Activated CD8-positive, alpha-beta T cell treated with anti-CD3 and anti-CD28 coated beads for 36 hours (primary cell): Measurements from ENCODE around the gene RAD51B. TPM values are rescaled to one million over a fixed set of nuclear protein-coding genes. Genes with fewer than 3 reads are reported as not detected.

Source experiments
- ATAC-seq: fragments of 200-7000 bp; cut with Tn5 transposase; one replicate; pipeline ENCODE4 v1.10.0; 2021; ENCODE audit warnings: mild to moderate bottlenecking, moderate library complexity
- CTCF ChIA-PET: fragments of 350-600 bp; sonication (Branson Sonifier 250); formaldehyde crosslinking; loops from one replicate; lab custom pipeline; 2021; ENCODE audit warnings: antibody characterized with exemption; lab: Charles Lee
- POLR2A ChIA-PET: fragments of 350-600 bp; sonication (Branson Sonifier 250); formaldehyde crosslinking; loops from one replicate; lab custom pipeline; 2021; ENCODE audit warnings: antibody characterized with exemption; lab: Charles Lee
- DNase-seq: peaks from one replicate; pipeline ENCODE4 v3.0.0-alpha.2; 2020
- H3K27ac Mint-ChIP-seq: one replicate; pipeline ENCODE4 v1.8.0; 2021; ENCODE audit warnings: mild to moderate bottlenecking, mixed read lengths
- H3K27me3 Mint-ChIP-seq: one replicate; pipeline ENCODE4 v1.8.0; 2021; ENCODE audit warnings: mixed read lengths
- H3K36me3 Mint-ChIP-seq: one replicate; pipeline ENCODE4 v1.8.0; 2021; ENCODE audit warnings: low read depth, mixed read lengths
- H3K4me1 Mint-ChIP-seq: one replicate; pipeline ENCODE4 v1.8.0; 2021; ENCODE audit warnings: low read depth, mixed read lengths
- H3K4me3 Mint-ChIP-seq: one replicate; pipeline ENCODE4 v1.8.0; 2021; ENCODE audit warnings: mild to moderate bottlenecking, moderate library complexity, mixed read lengths
- H3K9me3 Mint-ChIP-seq: one replicate; pipeline ENCODE4 v1.8.0; 2021; ENCODE audit warnings: mixed read lengths
- intact Hi-C: fragments of 100-400 bp; cut with micrococcal nuclease; formaldehyde crosslinking; loops from one replicate; pipeline ENCODE4 v1.10.0; 2022
- total RNA-seq, 2 experiments: library from RNA; stranded (reverse); gene quantifications; one replicate each; pipeline ENCODE4 v1.2.3, GENCODE V29; 2021
- TF ChIP-seq, protein P1 (sequence below): fragments of 200-600 bp; IDR thresholded peaks from one replicate; pipeline ENCODE4 v1.8.0; 2022; ENCODE audit warnings: antibody characterized with exemption, mild to moderate bottlenecking

Gene RAD51B
- total RNA-seq, 2 experiments from 2014 or later, result 38.2 to 40.6 TPM

DNA sequence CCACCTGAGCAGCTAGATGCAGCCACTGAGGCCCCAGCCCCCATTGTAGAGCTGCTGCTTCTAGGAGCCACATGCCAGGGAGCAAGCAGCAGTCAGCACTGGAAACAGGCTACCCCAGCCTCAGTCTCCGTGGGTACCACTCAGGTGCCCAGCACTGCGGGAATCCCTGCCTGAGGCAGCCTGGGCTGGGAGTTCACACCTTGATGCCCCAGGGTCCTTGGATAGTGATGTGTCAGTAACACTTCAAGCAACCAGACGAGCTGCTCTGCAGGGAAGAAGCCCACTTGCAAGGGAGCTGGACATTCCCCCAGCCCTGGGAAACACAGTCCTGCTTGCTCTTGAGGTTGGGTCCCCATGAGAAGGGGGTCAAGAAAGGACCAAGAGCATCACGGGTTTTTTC is 882.6 kb downstream of the RAD51B start:
- intact Hi-C loops, result no loop called here
- TF ChIP-seq, protein P1, sequence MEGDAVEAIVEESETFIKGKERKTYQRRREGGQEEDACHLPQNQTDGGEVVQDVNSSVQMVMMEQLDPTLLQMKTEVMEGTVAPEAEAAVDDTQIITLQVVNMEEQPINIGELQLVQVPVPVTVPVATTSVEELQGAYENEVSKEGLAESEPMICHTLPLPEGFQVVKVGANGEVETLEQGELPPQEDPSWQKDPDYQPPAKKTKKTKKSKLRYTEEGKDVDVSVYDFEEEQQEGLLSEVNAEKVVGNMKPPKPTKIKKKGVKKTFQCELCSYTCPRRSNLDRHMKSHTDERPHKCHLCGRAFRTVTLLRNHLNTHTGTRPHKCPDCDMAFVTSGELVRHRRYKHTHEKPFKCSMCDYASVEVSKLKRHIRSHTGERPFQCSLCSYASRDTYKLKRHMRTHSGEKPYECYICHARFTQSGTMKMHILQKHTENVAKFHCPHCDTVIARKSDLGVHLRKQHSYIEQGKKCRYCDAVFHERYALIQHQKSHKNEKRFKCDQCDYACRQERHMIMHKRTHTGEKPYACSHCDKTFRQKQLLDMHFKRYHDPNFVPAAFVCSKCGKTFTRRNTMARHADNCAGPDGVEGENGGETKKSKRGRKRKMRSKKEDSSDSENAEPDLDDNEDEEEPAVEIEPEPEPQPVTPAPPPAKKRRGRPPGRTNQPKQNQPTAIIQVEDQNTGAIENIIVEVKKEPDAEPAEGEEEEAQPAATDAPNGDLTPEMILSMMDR, result no peak
- ChIA-PET CTCF (interaction anchor here (0.7 to 1.4 kb wide), 3 partner anchors 8 to 18 kb away, joined by 3 to 4 read pairs (median 3); no protein-coding TSS in a partner anchor), POLR2A (no interaction called here)
- H3K4me3 Mint-ChIP-seq, result no peak overlapping the region
- no peaks in the 10 kb centered on the region for H3K36me3 Mint-ChIP-seq
- H3K9me3 Mint-ChIP-seq, result peaks cover 1% of the 10 kb centered on the region
- no peak for ATAC-seq
- no peak for DNase-seq
- no peak overlapping the region for H3K27ac Mint-ChIP-seq
- H3K27me3 Mint-ChIP-seq, result no peaks in the 10 kb centered on the region
- H3K4me1 Mint-ChIP-seq, result peaks cover 11% of the 10 kb centered on the region

DNA sequence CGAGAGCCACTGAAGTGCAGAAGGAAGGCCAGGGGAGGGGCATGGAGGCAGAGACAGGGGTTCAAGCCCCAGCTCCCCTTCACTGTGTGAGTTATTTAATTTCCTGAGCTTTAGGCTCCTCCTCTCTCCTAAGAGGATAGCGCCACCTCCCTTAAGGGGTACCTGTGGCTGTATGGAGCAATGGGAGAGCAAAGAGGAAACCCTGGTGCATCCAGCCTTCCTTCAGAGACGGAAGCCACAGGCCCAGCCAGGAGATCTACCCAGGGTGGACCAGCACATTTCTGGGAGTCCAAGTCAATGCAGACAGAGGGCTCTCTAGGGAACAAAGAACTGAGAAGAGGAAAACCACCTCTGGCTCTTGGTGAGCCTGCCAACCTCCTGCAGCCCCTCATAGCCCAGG is 883.0 kb downstream of the RAD51B start:
- Mint-ChIP-seq H3K4me3 (no peak overlapping the region), H3K36me3 (no peaks in the 10 kb centered on the region), H3K27me3 (no peaks in the 10 kb centered on the region), H3K9me3 (peaks cover 1% of the 10 kb centered on the region), H3K4me1 (peaks cover 11% of the 10 kb centered on the region), H3K27ac (no peak overlapping the region)
- ChIA-PET POLR2A (no interaction called here), CTCF (interaction anchor here (0.7 to 1.2 kb wide), 3 partner anchors 8 to 18 kb away, joined by 3 read pairs; no protein-coding TSS in a partner anchor)
- intact Hi-C loops, result no loop called here
- ATAC-seq (no peak), DNase-seq (no peak)
- TF ChIP-seq, protein P1, result no peak

DNA sequence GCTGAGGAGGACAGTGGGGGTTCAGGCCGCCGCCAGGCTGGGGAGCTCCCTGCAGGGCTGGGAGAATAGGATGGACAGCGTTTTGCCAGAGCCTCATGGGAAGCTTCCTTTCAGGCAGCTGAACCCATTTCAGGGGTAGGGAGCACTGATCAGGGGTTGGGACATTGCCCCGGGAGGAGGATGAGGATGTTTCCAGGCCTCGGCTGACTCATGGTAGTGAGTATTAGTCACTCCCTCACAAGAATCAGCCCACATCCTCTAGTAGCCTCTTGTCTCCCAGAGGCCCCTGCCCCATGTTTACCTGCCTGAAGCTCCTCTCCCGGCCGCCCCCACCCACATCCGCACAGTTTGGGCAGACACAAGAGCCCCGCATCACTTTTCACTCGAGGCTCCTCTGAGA is 883.5 kb downstream of the RAD51B start:
- Mint-ChIP-seq H3K27me3 (no peaks in the 10 kb centered on the region), H3K4me1 (peaks cover 11% of the 10 kb centered on the region), H3K9me3 (peaks cover under 1% of the 10 kb centered on the region), H3K4me3 (no peak overlapping the region), H3K36me3 (no peaks in the 10 kb centered on the region), H3K27ac (no peak overlapping the region)
- intact Hi-C loops, result no loop called here
- peak; percentile 91 for ATAC-seq
- TF ChIP-seq, protein P1, result no peak
- peak; percentile 51 for DNase-seq
- ChIA-PET POLR2A (interaction anchor here (0.8 to 1.1 kb wide), 2 partner anchors 12 to 18 kb away, joined by 3 to 4 read pairs; no protein-coding TSS in a partner anchor), CTCF (interaction anchor here (0.7 kb wide), 1 partner anchor 13 kb away, joined by 3 read pairs; no protein-coding TSS in a partner anchor)

DNA sequence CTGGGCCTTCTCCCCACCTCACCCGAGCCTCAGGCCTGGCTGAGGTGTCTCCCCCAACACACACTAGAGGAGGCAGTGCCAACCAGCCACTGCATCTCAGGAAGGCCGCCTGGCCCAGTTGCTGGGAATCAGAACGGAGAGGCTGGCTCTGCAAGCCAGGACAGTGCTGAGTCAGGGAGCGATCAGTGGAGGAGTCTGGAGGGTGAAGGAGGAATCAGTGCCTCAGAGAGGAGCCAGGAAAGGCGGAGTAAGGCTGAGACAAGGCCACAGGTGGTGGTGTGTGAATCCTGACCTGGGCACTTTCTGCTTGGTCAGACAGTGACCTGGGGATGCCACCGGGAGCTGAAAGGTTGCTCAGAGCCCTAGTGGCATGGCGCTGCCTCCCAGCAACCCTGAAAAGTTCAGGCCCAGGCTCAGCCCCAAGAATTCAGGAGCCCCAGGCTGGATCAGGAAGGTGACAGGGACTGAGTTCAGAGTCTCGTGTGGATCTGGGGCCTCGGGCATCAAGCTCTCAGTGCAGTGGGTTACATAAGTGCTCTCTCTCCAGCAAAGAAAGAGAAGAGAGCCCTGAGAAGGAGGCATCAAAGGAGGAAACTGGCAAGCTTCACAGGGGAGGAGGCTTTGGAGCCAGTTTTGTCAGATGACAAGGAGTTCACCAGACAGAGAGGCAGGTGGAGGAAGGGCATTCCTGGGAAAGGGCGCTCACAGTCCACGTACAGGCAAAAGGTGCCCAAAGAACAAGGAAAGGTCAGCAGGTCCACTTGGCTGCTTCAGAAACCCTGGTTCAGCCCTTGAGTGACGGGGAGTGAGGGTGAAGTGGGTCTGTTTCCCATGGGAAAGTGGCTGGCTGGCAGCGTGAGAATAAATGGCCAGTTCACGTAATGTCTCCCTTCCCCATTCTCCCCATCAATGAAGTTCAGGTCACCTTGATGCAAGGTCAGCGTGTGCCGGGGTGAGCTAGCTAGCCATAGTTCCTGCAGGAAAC is 885.4 kb downstream of the RAD51B start:
- Mint-ChIP-seq H3K9me3 (no peaks in the 10 kb centered on the region), H3K4me3 (no peak overlapping the region), H3K27me3 (no peaks in the 10 kb centered on the region), H3K27ac (no peak overlapping the region), H3K4me1 (peaks cover 11% of the 10 kb centered on the region), H3K36me3 (no peaks in the 10 kb centered on the region)
- no peak for ATAC-seq
- no peak for DNase-seq
- CTCF ChIA-PET, result no interaction called here
- POLR2A ChIA-PET, result no interaction called here
- intact Hi-C loops, result no loop called here
- TF ChIP-seq, protein P1, result no peak
